Colonic mucosa (tissue), 4 donors: ENCODE data around the gene ZNHIT6. TPM values are rescaled to one million over a fixed set of nuclear protein-coding genes. Genes with fewer than 3 reads are reported as not detected.

ENCODE experiments used
- DNase-seq: peaks from one replicate; pipeline ENCODE4 v3.0.0-alpha.2; 2020
- H3K27ac ChIP-seq: fragments of 200-600 bp; one replicate; pipeline ENCODE4 v1.8.0; 2021
- H3K27me3 ChIP-seq: fragments of 200-600 bp; one replicate; pipeline ENCODE4 v1.8.0; 2021
- H3K36me3 ChIP-seq: fragments of 200-600 bp; one replicate; pipeline ENCODE4 v1.8.0; 2021
- H3K4me1 ChIP-seq: fragments of 200-600 bp; one replicate; pipeline ENCODE4 v1.8.0; 2021; ENCODE audit warnings: mild to moderate bottlenecking
- H3K4me3 ChIP-seq: fragments of 200-600 bp; one replicate; pipeline ENCODE4 v1.8.0; 2021
- H3K9ac ChIP-seq, 2 donors: one replicate each; pipeline ENCODE4 v1.7.0; 2013; ENCODE audit warnings: control low read depth in 2 of 2, low read depth in 2 of 2, low read length in 2 of 2
- H3K9me3 ChIP-seq: fragments of 200-600 bp; one replicate; pipeline ENCODE4 v1.8.0; 2021
- intact Hi-C: fragments of 100-400 bp; cut with DNase I; formaldehyde crosslinking; loops from one replicate; pipeline ENCODE4 v1.14.1; 2022
- total RNA-seq, 2 donors: library from RNA; stranded (reverse); fragmentation: NEBNext Ultra II Directional in 1 of 2; extraction: Animal tissue kit (Norgen Biotek cat#: 25700) in 1 of 2; gene quantifications; one replicate each; pipeline ENCODE4 v1.2.1, GENCODE V29; 2021
- TF ChIP-seq, protein P1 (sequence below): fragments of 200-600 bp; IDR thresholded peaks from one replicate; pipeline ENCODE4 v1.8.0; 2022; ENCODE audit warnings: antibody characterized with exemption, mild to moderate bottlenecking
- donor health status: healthy.
- donor health status: DM: no; HTN: no; CAD: no.
- donor health status: DM: no; HTN: no; CAD: no.

Gene ZNHIT6
- total RNA-seq, 2 donors from 2014 or later, result 10.0 to 10.9 TPM

DNA sequence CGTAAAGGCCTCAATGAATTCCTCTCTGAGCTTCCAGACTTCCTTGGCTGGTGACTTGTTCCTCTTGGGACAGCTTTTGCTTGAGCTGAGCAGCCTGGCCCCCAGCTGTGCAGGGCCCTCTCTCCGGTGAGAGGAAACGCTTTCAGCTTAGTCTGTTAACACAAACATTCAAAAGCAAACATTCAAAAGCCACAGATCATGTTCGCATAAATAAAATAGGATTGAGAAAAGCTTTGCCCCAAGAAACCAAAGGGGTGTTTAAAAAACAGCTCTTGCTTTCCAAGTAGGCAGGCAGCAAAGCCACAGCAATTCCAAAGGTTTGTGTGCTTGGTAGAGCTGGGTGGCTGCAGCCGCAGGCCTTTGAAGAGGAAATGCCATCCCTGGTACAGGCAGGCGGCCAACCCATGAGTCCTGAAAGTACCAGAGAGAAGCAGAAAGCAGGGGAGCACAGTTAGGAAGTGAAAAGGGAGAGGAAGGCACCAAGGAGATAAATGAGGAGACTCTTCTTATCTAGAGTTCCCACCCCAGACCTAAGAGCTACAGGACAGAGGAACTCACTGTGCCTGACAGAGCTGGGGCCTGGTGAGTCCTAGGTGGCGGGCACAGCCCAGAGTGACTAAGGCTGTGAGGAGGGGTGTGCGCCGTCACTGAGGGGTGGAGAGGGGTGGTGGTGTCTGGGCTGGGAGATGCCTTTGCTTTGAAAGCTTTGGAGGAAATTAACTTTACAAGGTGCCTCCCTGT is 79.3 kb downstream of the ZNHIT6 start:
- intact Hi-C loops, result no loop called here
- no peaks in the 10 kb centered on the region for H3K9me3 ChIP-seq
- H3K27me3 ChIP-seq, result no peaks in the 10 kb centered on the region
- H3K4me1 ChIP-seq, result no peaks in the 10 kb centered on the region
- TF ChIP-seq, protein P1, sequence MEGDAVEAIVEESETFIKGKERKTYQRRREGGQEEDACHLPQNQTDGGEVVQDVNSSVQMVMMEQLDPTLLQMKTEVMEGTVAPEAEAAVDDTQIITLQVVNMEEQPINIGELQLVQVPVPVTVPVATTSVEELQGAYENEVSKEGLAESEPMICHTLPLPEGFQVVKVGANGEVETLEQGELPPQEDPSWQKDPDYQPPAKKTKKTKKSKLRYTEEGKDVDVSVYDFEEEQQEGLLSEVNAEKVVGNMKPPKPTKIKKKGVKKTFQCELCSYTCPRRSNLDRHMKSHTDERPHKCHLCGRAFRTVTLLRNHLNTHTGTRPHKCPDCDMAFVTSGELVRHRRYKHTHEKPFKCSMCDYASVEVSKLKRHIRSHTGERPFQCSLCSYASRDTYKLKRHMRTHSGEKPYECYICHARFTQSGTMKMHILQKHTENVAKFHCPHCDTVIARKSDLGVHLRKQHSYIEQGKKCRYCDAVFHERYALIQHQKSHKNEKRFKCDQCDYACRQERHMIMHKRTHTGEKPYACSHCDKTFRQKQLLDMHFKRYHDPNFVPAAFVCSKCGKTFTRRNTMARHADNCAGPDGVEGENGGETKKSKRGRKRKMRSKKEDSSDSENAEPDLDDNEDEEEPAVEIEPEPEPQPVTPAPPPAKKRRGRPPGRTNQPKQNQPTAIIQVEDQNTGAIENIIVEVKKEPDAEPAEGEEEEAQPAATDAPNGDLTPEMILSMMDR, result no peak
- no peaks in the 10 kb centered on the region for H3K36me3 ChIP-seq
- H3K9ac ChIP-seq, result no peak overlapping the region
- DNase-seq, result peak; percentile 53
- peak overlapping the region; percentile 52 for H3K27ac ChIP-seq
- H3K4me3 ChIP-seq, result no peak overlapping the region

DNA sequence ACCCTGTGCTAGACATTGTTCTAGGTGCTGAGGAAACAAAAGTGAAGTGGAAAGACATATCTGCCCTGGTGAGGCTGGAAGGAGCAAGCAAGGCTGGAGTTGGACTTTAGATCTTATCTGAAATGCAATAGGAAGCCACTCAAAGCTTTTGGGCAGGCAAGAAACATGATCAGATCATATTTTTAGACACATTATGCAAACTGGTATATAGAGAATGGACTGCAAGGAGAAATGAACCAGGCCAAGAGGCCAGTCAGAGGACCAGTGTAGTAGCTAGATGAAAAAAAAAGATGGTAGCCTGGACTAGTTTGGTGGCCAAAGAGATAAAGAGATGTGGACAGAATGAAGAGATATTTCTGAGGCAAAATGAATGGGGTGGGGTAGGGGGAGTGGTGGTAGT is 81.4 kb downstream of the ZNHIT6 start:
- Histone ChIP-seq H3K36me3 (no peaks in the 10 kb centered on the region), H3K27me3 (no peaks in the 10 kb centered on the region), H3K9me3 (no peaks in the 10 kb centered on the region), H3K27ac (no peak overlapping the region), H3K9ac (no peak overlapping the region), H3K4me3 (no peak overlapping the region), H3K4me1 (no peaks in the 10 kb centered on the region)
- TF ChIP-seq, protein P1, result no peak
- no peak for DNase-seq
- intact Hi-C loops, result no loop called here

DNA sequence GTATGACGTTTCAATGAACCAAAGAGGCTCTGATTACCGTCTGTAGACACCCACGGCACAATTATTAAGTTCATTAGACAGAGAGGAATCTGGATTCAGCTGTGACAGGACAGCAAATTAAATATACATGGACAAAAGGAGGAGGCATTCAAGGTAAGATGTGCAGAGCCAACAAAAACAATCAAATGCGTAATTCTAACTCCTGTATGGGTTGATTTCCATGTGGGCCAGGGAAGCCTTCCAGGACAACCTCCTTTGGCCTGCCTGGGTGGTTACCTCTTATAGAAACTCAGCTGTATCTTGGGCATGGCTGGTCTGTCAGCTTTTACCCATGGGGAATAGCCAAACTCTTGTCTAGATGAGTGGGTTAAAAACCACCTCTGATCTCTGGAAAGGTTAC is 83.9 kb downstream of the ZNHIT6 start:
- Histone ChIP-seq H3K4me3 (no peak overlapping the region), H3K27ac (no peak overlapping the region), H3K36me3 (no peaks in the 10 kb centered on the region), H3K9ac (no peak overlapping the region), H3K27me3 (no peaks in the 10 kb centered on the region), H3K9me3 (no peaks in the 10 kb centered on the region), H3K4me1 (no peaks in the 10 kb centered on the region)
- TF ChIP-seq, protein P1, result no peak
- intact Hi-C loops, result no loop called here
- no peak for DNase-seq

DNA sequence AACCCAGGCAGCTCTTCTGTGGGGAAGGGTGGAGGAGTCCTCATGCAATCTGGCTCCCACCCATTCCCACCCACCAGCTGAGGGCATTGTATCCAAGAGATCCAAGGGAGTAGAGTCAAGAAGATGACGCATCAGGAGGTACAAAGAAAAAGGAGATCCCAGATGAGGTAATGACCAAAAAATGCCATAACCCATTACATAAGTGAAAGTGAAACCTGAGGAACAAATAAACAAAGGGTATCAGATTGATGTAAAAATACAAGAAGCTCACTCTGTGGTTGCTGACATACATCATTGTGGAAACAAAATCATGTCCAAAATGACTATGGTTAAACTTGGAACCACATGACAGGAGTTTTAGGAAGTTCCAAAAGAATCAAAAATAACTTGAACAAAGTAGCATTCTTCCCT is 85.2 kb downstream of the ZNHIT6 start:
- H3K36me3 ChIP-seq, result no peaks in the 10 kb centered on the region
- H3K9ac ChIP-seq, result no peak overlapping the region
- intact Hi-C loops, result no loop called here
- TF ChIP-seq, protein P1, result no peak
- H3K4me1 ChIP-seq, result no peaks in the 10 kb centered on the region
- no peak overlapping the region for H3K27ac ChIP-seq
- no peak overlapping the region for H3K4me3 ChIP-seq
- H3K9me3 ChIP-seq, result no peaks in the 10 kb centered on the region
- no peak for DNase-seq
- no peaks in the 10 kb centered on the region for H3K27me3 ChIP-seq

DNA sequence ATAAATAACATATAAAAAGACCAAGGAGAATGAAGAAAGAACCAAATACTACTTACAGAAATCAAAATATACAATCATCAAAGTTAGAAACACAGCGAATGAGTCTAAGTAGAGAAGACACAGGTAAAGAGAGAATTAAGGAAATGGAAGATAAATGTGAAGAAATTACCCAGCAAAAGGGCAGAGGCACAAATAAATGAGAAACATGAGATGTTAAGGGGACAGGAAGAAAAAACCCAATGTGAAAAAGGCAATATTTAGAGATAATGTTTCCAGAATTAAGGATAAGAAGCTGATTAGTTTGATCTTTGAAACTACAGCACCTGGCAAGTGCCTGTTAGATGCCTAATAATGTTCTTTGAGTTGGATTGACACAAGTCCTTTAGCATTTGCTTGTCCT is 86.8 kb downstream of the ZNHIT6 start:
- intact Hi-C loops, result no loop called here
- Histone ChIP-seq H3K36me3 (no peaks in the 10 kb centered on the region), H3K27me3 (no peaks in the 10 kb centered on the region), H3K27ac (no peak overlapping the region), H3K4me3 (no peak overlapping the region), H3K9ac (no peak overlapping the region), H3K4me1 (no peaks in the 10 kb centered on the region), H3K9me3 (no peaks in the 10 kb centered on the region)
- TF ChIP-seq, protein P1, result no peak
- DNase-seq, result no peak
